Measurements from ENCODE around the gene GDF10. TPM values are rescaled to one million over a fixed set of nuclear protein-coding genes. Genes with fewer than 3 reads are reported as not detected.

The GDF10 gene
- total RNA-seq, 1 donor from 2014 or later: 1.5 TPM

GRCh38 chr10:47351899-47352815, 52.2 kb downstream of the GDF10 start:
- no peak for DNase-seq (ENCODE audit: low spot score)

- no peak for DNase-seq (ENCODE audit: low spot score)
These were observed 53.4 kb downstream of the GDF10 start for GRCh38 chr10:47353351-47353750.

- no peak for DNase-seq (ENCODE audit: low spot score)
These were observed 54.2 kb downstream of the GDF10 start for GRCh38 chr10:47354165-47354564.

DNA sequence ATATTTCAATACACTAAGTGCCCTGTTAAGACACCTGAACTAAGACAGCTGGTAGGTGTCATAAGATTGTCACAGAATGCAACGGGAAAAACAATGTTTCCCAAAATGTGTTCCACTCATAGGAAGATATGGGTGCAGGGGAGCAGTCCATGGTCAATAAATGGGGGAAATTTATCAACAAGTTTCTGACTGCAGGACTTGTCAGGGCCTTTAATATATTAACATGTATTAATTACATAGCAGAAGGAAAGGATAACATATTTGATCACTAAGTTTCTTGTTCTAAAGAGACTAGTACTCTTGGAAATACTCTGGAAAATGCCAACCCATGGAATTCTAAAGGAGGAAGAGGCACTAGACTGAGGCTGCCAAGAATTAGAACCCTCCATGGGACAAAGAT, 54.9 kb downstream of the GDF10 start:
- DNase-seq (ENCODE audit: low spot score): no peak

- DNase-seq (ENCODE audit: low spot score): no peak
These were observed 56.7 kb downstream of the GDF10 start for GRCh38 chr10:47356708-47357107.

- DNase-seq (ENCODE audit: low spot score): no peak
These were observed 57.2 kb downstream of the GDF10 start for GRCh38 chr10:47357131-47357582.

- DNase-seq (ENCODE audit: low spot score): no peak
These were observed 57.9 kb downstream of the GDF10 start for GRCh38 chr10:47357911-47358310.

DNA sequence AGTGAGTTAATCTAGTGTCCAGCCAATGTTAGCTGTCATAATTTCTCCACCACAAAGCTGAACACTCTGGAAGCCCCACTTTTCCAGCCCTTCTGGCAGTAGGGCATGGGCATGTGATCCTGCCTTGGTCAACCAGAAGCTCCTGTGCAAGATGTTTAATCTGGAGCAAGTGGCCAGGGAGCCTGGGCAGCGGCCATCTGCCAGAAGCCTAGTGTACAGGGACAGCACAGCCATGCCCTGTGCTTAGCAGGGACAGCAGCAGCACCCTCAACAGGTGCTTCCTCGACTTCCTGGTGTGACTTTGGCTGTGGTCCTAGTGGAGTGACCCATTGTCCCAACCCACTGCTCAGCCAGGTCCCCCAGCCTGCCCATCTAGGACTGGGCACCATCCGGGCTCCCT, 58.5 kb downstream of the GDF10 start:
- DNase-seq (ENCODE audit: low spot score): no peak

DNA sequence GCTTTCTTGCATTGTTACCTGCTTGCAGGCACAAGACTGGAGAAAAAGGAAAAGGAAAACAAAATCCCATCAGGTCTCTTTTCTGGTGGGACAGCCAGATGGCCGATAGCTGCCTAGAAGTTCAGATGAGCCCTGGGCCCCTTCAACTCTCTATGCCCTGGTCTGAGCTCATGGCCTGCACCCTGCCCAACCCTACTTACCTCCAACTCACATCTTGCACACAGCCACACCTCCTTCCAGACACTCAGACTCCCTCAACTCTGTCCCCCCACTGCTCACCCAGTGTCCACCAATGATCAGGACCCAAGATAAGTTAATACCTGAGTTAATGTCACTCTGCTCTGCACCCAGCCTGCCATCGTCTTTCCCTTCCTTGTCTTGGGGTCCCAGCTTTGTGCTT, 59.1 kb downstream of the GDF10 start:
- no peak for DNase-seq (ENCODE audit: low spot score)

- DNase-seq (ENCODE audit: low spot score): no peak
These were observed 59.8 kb downstream of the GDF10 start for GRCh38 chr10:47359626-47360418.

DNA sequence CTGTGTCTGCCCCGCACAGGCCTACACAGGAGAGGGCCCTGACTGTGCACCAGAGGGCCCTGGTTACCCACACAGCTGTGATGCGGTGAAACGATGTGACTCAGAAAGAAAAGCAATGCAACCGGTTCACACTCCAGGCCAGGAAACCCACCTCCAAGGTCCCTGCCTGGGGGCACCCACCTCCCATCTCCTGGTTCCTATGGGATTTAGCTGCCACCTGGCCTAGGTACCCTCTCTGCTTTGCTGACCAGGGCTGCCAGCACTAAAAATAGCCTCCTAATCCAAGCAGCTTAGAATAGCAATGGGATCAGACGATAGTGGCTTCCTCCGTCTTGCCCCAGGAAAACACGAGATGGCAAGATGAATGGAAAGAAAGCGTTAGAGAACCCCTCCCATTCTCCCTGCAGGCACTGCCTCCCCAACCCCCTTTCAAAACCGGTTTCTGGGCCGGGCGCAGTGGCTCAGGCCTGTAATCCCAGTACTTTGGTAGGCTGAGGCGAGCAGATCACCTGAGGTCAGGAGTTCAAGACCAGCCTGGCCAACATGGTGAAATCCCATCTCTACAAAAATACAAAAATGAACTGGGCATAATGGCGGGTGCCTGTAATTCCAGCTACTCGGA, 60.5 kb downstream of the GDF10 start:
- no peak for DNase-seq (ENCODE audit: low spot score)

GRCh38 chr10:47361293-47361692, 61.3 kb downstream of the GDF10 start:
- no peak for DNase-seq (ENCODE audit: low spot score)

GRCh38 chr10:47362199-47362598, 62.2 kb downstream of the GDF10 start:
- no peak for DNase-seq (ENCODE audit: low spot score)

Other genes with a start within 250 kb of the GDF10 start
- gene GDF2, start 22.3 kb downstream of the GDF10 start, total RNA-seq: not detected
- gene RBP3, start 48.2 kb downstream of the GDF10 start, total RNA-seq: not detected
- gene ZNF488, start 84.1 kb downstream of the GDF10 start, total RNA-seq: 1.8 TPM
- gene ANXA8, start 183.9 kb downstream of the GDF10 start, total RNA-seq: 137 TPM
- not detected for gene FAM25G, start 191.5 kb downstream of the GDF10 start, total RNA-seq
- 23.5 TPM for gene AGAP9, start 223.4 kb downstream of the GDF10 start, total RNA-seq

Measured in ureter (tissue), 1 donor.